Stimulated activated CD8-positive, alpha-beta memory T cell treated with anti-CD3 and anti-CD28 coated beads, Interleukin-2, amount 100 ng/mL, for 48 hours (primary cell): ENCODE results near the gene GLIS2.

ENCODE experiments used
- DNase-seq, 2 donors: peaks; one replicate each; pipeline ENCODE4 v3.0.0-alpha.2; 2020; ENCODE audit warnings: low read depth in 2 of 2

GLIS2 gene

DNA sequence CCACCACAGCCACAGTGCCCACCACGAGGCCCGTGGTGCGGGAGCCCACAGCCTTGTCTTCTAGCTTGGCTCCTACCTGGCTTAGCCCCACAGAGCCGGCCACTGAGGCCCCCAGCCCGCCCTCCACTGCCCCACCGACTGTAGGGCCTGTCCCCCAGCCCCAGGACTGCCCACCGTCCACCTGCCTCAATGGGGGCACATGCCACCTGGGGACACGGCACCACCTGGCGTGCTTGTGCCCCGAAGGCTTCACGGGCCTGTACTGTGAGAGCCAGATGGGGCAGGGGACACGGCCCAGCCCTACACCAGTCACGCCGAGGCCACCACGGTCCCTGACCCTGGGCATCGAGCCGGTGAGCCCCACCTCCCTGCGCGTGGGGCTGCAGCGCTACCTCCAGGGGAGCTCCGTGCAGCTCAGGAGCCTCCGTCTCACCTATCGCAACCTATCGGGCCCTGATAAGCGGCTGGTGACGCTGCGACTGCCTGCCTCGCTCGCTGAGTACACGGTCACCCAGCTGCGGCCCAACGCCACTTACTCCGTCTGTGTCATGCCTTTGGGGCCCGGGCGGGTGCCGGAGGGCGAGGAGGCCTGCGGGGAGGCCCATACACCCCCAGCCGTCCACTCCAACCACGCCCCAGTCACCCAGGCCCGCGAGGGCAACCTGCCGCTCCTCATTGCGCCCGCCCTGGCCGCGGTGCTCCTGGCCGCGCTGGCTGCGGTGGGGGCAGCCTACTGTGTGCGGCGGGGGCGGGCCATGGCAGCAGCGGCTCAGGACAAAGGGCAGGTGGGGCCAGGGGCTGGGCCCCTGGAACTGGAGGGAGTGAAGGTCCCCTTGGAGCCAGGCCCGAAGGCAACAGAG lies 66.3 kb downstream of the GLIS2 start:
- no peak for DNase-seq

DNA sequence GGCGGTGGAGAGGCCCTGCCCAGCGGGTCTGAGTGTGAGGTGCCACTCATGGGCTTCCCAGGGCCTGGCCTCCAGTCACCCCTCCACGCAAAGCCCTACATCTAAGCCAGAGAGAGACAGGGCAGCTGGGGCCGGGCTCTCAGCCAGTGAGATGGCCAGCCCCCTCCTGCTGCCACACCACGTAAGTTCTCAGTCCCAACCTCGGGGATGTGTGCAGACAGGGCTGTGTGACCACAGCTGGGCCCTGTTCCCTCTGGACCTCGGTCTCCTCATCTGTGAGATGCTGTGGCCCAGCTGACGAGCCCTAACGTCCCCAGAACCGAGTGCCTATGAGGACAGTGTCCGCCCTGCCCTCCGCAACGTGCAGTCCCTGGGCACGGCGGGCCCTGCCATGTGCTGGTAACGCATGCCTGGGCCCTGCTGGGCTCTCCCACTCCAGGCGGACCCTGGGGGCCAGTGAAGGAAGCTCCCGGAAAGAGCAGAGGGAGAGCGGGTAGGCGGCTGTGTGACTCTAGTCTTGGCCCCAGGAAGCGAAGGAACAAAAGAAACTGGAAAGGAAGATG lies 67.0 kb downstream of the GLIS2 start:
- DNase-seq = no peak

DNA sequence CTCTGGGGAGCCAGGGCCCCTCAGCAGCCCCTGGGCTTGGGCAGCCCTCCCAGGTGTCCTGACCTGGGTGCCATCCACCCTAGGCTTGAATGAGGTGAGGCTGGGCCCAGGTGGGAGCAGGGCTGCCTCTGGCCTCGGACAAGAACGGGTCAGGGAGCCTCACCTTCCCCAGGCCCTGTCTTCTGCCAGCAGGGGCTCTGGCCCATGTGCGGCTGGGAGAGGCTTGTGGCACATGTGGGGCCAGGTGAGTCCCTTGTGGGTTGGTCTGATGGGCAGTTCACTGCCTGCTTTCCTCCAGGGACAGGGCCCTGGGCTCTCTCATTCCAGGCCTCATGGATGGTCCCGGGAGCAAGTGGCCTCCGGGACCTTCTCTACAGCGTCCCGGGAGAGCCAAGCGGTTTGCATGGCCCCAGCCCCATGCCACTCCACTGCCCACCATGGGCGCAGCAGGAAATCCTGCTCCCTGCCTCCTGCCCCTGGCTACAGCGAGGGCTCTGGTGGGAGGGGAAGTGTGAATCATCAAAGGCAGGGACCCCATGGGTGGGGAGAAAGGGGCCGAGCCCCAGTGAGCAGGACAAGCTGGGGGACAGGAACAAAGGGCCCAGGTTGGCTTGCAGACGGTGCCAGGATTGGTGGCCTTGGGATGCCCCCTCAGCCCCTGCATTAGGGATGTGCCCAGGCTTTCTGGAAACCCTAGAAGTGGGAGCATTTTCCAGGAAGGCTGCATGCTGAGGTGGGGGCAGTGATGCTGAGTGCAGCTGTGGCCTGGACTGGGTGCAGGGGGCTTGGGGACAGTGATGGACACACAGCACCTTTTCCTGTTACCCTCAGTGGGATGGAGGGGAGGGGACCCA lies 68.0 kb downstream of the GLIS2 start:
- no peak for DNase-seq

DNA sequence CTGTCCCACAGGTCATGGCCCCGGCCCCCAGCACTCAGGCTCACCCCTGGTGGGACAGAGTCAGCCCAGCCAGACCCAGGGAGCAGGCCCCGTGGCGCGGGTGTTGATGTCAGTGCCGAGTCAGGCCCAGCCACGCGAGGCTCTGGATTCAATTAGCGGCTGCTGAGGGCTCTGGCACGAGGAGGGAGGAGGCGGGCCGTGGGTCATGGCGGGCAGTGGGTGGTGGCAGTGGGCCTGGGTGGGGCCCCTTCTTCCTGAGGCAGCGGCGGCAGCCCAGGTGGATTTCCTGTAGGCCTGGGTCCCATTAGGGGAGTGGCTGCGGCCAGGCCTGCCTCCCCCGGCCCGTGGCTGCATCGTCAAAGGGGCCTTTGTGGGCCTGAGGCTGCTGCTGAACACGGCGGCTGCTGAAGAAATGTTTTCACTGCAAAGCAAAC lies 68.7 kb downstream of the GLIS2 start:
- no peak for DNase-seq

DNA sequence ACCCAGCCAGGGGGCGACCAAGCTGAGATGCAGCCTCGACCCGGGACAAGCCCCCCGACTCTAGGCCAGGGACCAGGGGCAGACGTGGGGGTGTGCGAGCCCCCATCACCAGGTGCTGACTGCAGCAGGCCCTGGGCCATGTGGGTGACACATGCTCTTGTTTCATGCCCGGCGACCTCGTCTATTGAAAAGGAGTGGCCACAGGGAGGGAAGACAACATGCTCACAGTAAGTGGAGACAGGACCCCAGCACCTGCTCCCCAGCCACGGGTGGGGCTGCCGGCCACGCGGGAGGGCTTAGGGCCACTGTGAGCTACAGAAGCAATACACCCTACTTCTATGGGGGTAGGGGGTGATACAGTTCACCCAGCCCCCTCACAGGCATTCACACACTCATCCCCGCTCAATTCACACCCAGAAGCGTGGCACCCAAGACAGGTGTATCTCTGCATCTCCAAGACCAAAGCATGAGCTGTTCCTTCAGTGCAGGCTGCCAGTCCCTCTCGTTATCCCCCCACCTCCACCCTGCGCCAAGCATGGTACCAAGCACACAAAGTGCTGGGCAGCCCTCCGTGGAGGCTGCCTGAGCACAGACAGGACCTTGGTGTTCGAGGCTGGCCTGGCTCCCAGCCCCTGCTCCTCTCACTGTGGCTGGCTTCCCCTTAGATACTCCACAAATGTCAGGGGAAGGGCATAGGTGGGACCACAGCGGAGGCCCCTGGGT lies 69.4 kb downstream of the GLIS2 start:
- DNase-seq = no peak

DNA sequence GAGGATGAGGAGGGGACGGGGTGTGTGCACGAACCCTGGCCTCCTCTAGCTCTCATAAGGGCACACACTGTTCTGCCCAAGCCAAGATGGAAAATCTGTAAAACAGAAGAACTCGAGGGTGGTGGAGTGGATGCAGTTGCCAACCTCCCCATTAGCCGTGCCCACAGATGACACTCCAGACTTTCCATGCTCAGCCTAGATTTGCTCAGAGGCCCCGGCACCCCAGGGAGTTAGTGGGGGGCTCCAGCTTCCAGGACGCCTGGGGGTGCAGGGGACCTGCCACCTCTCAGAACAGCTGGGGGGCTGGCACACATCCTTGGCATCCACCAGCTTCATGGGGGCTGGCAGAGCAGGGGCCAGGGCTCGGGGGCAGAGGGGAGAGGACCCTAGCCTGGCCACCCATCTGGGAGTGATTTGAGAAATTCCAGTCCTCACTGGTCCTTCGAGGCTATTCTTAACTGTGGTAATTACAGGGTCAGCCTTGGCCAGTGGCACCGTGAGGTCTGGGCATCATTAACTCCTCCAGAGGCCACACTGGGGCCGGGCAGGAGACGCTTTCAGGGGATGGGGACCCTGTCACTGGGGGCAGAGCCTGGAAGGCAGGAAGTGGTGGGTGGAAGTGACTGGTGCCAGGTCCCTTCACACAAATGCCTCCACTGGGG lies 70.1 kb downstream of the GLIS2 start:
- no peak for DNase-seq

DNA sequence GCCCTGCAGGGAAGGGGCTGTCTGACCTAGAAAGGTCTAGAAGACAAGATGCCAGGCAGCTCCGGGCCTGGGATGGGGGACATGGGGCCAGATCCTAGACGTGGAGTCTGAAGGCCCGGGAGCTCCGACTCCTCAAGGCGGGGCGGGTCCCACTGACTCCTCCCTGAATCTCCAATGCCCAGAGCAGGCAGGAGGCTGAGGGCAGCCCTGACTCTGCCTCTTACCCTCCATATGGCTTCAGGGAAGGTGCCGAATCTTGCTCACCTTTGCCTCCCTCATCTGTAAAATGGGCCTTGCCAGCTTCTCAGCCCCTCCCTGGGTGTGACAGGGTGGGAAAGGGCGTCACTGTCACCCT lies 70.6 kb downstream of the GLIS2 start:
- DNase-seq = no peak

DNA sequence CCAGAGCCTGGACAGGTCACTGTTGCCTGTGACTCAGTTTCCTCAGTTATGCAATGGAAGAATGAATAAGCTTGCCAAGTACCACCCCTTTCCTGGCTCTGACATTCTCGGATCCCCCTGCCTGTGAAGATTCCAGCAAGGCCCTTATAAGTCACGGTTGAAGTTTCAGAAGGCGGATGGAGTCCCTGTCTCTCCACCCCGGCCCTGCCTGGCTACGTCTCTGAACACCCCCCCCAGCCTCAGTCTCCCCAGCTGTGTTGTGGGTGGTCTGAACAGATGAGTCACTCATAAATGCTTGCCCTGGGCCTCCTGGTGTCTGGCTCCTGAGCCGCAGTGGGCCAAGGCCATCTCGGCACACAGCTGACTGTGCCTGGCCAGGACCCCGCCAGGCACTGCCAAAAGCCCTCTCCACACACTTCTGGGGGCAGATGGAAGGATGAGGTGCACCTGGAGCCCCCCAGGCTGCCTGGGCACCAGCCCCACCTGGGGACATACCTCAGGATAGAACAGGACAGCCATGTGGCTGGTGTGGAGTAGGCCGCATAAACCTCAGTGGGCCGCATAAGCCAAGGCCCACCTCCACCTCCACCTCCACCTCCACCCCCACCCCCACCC lies 71.2 kb downstream of the GLIS2 start:
- no peak for DNase-seq

DNA sequence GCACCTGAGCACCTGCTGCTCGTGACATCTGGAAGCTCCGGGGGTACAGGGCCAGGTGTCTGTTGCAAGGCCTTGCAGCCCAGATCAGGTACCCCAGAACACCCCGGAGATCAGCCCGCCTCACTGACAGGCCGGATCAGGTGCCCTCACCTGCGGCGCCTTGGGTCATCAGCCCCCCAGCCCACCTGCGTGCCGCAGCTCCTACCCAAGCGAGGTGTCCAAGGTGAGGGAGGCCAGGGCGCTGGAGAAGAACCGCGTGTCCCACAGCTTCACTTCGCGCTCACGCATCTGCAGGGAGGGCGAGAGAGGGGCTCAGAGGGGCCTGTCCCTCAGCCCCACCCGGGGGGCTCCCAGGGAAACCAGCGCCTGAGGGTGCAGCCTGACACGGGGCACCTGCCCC lies 71.9 kb downstream of the GLIS2 start:
- no peak for DNase-seq

DNA sequence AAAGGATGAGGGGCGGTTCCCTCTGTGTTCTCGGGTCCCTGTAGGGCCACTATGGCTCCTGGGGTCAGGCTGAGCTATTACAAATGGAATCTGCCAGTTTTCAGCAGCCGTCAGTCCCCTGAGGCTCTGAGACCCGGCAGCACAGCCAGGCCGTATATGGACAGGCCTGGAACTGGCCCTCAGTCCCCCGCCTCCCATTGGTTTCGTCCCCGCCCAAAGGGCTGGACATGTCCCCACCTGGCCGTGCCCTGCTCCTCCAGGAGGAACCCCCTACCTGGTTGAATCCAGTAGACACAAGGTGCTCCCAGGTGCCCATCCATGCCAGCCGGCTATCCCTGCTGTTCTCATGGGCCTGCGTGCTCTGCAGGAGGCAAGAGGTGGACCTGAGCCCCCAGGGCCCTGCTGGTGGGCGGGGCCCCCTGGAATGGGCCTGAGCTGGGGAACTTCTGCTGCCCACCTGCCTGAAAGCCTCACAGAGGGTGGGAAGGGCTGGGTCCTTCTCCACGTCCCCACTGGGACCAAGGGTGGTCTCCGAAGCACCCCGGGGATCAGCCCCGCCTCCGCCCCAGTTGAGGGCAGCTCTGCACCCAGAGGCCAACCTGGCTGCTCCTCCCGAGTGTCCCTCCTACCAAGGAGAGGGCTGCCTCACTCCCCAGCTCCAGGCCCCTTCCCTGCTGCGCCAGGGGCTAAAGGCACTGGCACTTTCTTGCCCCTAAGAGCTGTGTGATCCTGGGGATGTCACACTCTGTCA lies 72.6 kb downstream of the GLIS2 start:
- DNase-seq = no peak
